ENCODE results near the gene TOP3A.

TOP3A gene

GRCh38 chr17:18253947-18254821 lies 60.6 kb downstream of the TOP3A start:
- no peak for DNase-seq

- DNase-seq, result no peak
Measured at GRCh38 chr17:18253187-18253884, 61.5 kb downstream of the TOP3A start.

GRCh38 chr17:18252160-18252559 lies 62.6 kb downstream of the TOP3A start:
- DNase-seq, result no peak

- DNase-seq, result no peak
Measured at GRCh38 chr17:18251204-18251603, 63.6 kb downstream of the TOP3A start.

- DNase-seq, result no peak
Measured at GRCh38 chr17:18250708-18251107, 64.1 kb downstream of the TOP3A start.

- no peak for DNase-seq
Measured at GRCh38 chr17:18250259-18250658, 64.5 kb downstream of the TOP3A start.

GRCh38 chr17:18248811-18249210 lies 66.0 kb downstream of the TOP3A start:
- no peak for DNase-seq

- DNase-seq, result peak; percentile 25
Measured at GRCh38 chr17:18248300-18248731, 66.5 kb downstream of the TOP3A start.

- DNase-seq, result no peak
Measured at GRCh38 chr17:18247613-18248001, 67.2 kb downstream of the TOP3A start.

GRCh38 chr17:18246880-18247612 lies 67.7 kb downstream of the TOP3A start:
- DNase-seq, result no peak

GRCh38 chr17:18246109-18246725 lies 68.6 kb downstream of the TOP3A start:
- DNase-seq, result no peak

- DNase-seq, result no peak
Measured at GRCh38 chr17:18245038-18245776, 69.6 kb downstream of the TOP3A start.

GRCh38 chr17:18241229-18241871 lies 73.4 kb downstream of the TOP3A start:
- DNase-seq, result no peak

GRCh38 chr17:18240449-18240848 lies 74.3 kb downstream of the TOP3A start:
- DNase-seq, result no peak

GRCh38 chr17:18238299-18238698 lies 76.5 kb downstream of the TOP3A start:
- no peak for DNase-seq

GRCh38 chr17:18237461-18237860 lies 77.3 kb downstream of the TOP3A start:
- no peak for DNase-seq

GRCh38 chr17:18236494-18236893 lies 78.3 kb downstream of the TOP3A start:
- no peak for DNase-seq

- DNase-seq, result no peak
Measured at GRCh38 chr17:18235743-18236256, 79.0 kb downstream of the TOP3A start.

- no peak for DNase-seq
Measured at GRCh38 chr17:18234853-18235380, 79.9 kb downstream of the TOP3A start.

- no peak for DNase-seq
Measured at GRCh38 chr17:18233803-18234518, 80.8 kb downstream of the TOP3A start.

GRCh38 chr17:18231164-18231563 lies 83.6 kb downstream of the TOP3A start:
- no peak for DNase-seq
